GM12801 (cell line): ENCODE measurements around the gene EPS8.

Experiments used
- CTCF ChIP-seq: IDR thresholded peaks from one replicate; pipeline ENCODE4 v1.5.1; 2011; ENCODE audit warnings: control low read depth; ENCODE audit not compliant: insufficient read length; ENCODE audit errors: extremely low read depth

EPS8 gene

GRCh38 chr12:15721316-15722115 is 67.7 kb downstream of the EPS8 start:
- TF ChIP-seq CTCF = no peak

- no peak for TF ChIP-seq CTCF
These were observed 68.9 kb downstream of the EPS8 start for GRCh38 chr12:15720295-15720694.

GRCh38 chr12:15719230-15719629 is 70.0 kb downstream of the EPS8 start:
- no peak for TF ChIP-seq CTCF

- no peak for TF ChIP-seq CTCF
These were observed 71.1 kb downstream of the EPS8 start for GRCh38 chr12:15717940-15718567.

- no peak for TF ChIP-seq CTCF
These were observed 72.6 kb downstream of the EPS8 start for GRCh38 chr12:15716581-15716980.

GRCh38 chr12:15714256-15714655 is 74.9 kb downstream of the EPS8 start:
- TF ChIP-seq CTCF = no peak

GRCh38 chr12:15712823-15713660 is 76.1 kb downstream of the EPS8 start:
- no peak for TF ChIP-seq CTCF
